Measurements from ENCODE around the gene WDFY3.

GRCh38 chr4:84691170-84691691, 275.3 kb downstream of the WDFY3 start:
- TF ChIP-seq POLR2A (IDR thresholded peaks at IDR 0.05) (no peak), CTCF (IDR thresholded peaks at IDR 0.05) (no peak)

Data from testis (tissue), 2 donors.